ENCODE data around the gene TLE4.

DNA sequence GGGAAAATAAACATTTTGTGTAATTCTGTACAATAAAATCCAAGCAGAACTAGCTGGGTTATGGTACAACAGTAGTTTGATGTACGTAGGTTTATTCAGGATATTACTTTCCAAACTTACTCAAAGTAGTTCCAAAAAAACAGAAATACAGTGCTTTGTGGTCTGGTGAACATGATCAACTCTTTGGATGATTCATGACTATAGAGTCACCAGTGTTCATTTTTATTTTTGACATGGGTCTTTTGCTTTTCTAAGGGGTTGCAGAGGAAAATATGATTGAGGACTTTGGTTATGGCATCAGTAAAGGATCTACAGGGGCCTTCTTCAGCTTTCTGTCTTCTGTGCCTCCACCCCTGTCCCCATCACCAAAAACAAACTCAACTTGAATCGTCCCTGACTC is 127.2 kb downstream of the TLE4 start:
- TF ChIP-seq, protein P1, sequence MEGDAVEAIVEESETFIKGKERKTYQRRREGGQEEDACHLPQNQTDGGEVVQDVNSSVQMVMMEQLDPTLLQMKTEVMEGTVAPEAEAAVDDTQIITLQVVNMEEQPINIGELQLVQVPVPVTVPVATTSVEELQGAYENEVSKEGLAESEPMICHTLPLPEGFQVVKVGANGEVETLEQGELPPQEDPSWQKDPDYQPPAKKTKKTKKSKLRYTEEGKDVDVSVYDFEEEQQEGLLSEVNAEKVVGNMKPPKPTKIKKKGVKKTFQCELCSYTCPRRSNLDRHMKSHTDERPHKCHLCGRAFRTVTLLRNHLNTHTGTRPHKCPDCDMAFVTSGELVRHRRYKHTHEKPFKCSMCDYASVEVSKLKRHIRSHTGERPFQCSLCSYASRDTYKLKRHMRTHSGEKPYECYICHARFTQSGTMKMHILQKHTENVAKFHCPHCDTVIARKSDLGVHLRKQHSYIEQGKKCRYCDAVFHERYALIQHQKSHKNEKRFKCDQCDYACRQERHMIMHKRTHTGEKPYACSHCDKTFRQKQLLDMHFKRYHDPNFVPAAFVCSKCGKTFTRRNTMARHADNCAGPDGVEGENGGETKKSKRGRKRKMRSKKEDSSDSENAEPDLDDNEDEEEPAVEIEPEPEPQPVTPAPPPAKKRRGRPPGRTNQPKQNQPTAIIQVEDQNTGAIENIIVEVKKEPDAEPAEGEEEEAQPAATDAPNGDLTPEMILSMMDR (IDR thresholded peaks at IDR 0.05): no peak
- TF ChIP-seq POLR2A (IDR thresholded peaks at IDR 0.05): no peak
